IPS-18a (cell line): ENCODE data around the gene OPCML.

Source experiments
- H3K27ac ChIP-seq: one replicate; pipeline ENCODE4 v1.5.1; 2013; ENCODE audit warnings: low read length
- H3K27me3 ChIP-seq: one replicate; pipeline ENCODE4 v1.6.1; 2013; ENCODE audit warnings: mild to moderate bottlenecking, low read length; ENCODE audit not compliant: control insufficient read depth, insufficient read depth
- H3K36me3 ChIP-seq: one replicate; pipeline ENCODE4 v1.6.1; 2013; ENCODE audit warnings: low read depth, low read length; ENCODE audit not compliant: control insufficient read depth
- H3K4me1 ChIP-seq: one replicate; pipeline ENCODE4 v1.6.1; 2013; ENCODE audit warnings: low read depth, low read length; ENCODE audit not compliant: control insufficient read depth
- H3K4me3 ChIP-seq: one replicate; pipeline ENCODE4 v1.5.1; 2013; ENCODE audit warnings: low read length
- H3K9ac ChIP-seq: one replicate; pipeline ENCODE4 v1.6.1; 2013; ENCODE audit warnings: mild to moderate bottlenecking, low read length, moderate library complexity
- H3K9me3 ChIP-seq: one replicate; pipeline ENCODE4 v1.6.1; 2013; ENCODE audit warnings: low read depth, low read length; ENCODE audit not compliant: control insufficient read depth

Gene OPCML

DNA sequence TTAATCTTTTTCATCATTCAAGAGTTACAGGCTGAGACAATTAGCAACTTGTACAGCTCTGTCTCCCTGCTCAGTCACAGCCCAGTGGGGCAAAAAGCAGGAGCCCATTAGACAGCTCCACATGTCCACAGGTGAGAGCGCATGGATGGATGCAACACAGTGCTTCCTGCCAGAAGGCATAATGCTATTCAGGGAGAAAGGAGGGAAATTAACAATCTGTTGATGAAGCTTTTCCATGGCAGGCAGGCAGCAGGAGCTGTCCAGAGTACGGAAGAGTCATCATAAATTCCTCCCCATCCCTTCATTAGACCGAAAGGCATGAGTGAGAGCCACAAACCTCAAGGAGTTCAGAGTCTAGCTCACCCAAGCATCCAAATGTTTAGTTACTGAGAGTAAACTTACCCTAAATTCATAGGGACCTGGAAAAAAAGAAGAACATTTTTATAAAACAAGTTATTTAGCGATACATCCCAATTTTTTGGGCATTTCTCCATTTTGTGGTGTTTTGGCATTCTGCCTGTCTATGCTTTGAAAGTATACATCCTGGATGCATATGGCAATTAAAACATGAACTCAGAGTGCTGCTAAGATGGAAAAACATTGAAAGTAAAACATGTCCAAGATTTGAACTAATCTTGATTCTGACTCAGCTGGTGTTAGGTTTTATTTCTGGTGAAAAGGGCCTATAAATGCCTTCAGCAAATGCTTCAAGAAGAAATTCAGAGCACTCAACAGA, 428.1 kb downstream of the OPCML start:
- Histone ChIP-seq H3K36me3 (no peaks in the 10 kb centered on the region), H3K9me3 (no peaks in the 10 kb centered on the region), H3K27me3 (no peaks in the 10 kb centered on the region), H3K9ac (no peak overlapping the region), H3K4me1 (no peaks in the 10 kb centered on the region), H3K4me3 (no peak overlapping the region), H3K27ac (no peak overlapping the region)

- H3K36me3 ChIP-seq, result no peaks in the 10 kb centered on the region
- no peak overlapping the region for H3K9ac ChIP-seq
- no peak overlapping the region for H3K4me3 ChIP-seq
- no peak overlapping the region for H3K27ac ChIP-seq
- H3K27me3 ChIP-seq, result no peaks in the 10 kb centered on the region
- H3K4me1 ChIP-seq, result peaks cover 11% of the 10 kb centered on the region
- H3K9me3 ChIP-seq, result no peaks in the 10 kb centered on the region
These were observed 435.3 kb downstream of the OPCML start for GRCh38 chr11:133096981-133097380.

DNA sequence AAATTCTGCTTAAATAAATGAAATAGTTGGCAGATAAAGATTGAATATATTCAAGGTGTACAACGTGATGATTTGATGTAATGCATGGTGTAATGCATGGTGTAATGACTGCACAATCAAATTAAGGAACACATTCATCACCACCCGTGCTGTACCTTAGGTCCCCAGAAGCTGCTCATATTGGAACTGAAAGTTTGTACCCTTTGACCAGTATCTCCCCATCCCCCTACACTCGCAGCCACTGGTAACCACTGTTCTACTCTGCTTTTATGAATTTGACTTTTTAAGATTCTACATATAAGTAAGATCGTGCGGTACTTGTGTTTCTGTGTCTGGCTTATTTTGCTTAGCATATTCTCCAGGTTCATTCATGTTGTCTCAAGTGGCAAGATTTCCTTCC, 445.8 kb downstream of the OPCML start:
- Histone ChIP-seq H3K27ac (no peak overlapping the region), H3K27me3 (peaks cover 14% of the 10 kb centered on the region), H3K9me3 (no peaks in the 10 kb centered on the region), H3K9ac (no peak overlapping the region), H3K36me3 (no peaks in the 10 kb centered on the region), H3K4me1 (peaks cover under 1% of the 10 kb centered on the region), H3K4me3 (no peak overlapping the region)

DNA sequence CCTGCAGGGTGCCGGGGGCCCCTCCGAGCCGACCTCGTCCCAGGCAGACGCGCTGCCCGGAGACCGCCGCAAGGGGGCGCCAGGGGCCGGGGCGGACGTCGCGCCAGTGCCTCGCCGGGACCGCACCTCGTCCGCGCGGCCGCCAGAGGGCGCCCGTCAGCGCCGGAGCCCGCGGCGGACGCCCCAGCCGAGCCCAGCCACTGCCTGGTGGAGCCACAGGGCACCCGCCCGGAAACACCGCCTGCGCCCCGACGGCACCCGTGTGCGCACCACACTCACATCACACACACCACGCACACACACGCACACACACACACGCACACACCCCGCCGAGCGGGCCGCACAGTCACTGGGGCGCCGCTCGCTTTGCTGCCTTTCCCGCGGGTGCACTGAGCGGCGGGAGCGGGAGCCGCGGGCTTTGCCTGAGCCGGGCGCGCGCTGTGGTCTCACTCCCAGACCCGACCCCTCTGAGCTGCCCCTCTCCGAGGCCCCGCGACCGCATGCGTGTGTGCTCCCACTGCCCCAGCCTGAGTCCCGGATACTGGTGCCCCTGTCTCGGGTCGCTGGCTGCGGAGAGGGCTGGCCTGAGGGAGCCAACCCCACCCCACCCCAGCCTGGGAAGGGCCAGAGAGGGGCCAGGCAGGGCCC, 449.3 kb downstream of the OPCML start:
- peak overlapping the region; percentile 56 for H3K4me3 ChIP-seq
- peaks cover 11% of the 10 kb centered on the region for H3K4me1 ChIP-seq
- no peaks in the 10 kb centered on the region for H3K9me3 ChIP-seq
- no peak overlapping the region for H3K27ac ChIP-seq
- peaks cover 14% of the 10 kb centered on the region for H3K27me3 ChIP-seq
- H3K36me3 ChIP-seq, result no peaks in the 10 kb centered on the region
- H3K9ac ChIP-seq, result peak overlapping the region; percentile 24

DNA sequence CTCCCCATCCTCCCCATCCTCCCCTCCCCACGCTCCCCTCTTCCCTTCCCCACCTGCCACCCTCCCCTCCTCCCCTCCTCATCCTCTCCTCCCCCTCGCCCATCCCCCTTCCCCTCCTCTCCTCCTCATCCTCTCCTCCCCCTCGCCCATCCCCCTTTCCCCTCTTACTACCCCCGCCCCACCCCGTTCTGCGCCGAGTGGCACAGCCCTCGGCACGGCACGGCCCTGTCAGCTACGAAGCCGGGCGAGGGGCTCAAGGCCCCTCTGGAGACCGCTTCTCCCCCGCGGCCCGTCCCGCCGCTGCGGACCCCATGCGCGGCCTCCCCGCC, 449.9 kb downstream of the OPCML start:
- peaks cover 11% of the 10 kb centered on the region for H3K4me1 ChIP-seq
- H3K27ac ChIP-seq, result no peak overlapping the region
- peak overlapping the region; percentile 29 for H3K4me3 ChIP-seq
- H3K27me3 ChIP-seq, result peaks cover 14% of the 10 kb centered on the region
- H3K9ac ChIP-seq, result no peak overlapping the region
- H3K36me3 ChIP-seq, result no peaks in the 10 kb centered on the region
- no peaks in the 10 kb centered on the region for H3K9me3 ChIP-seq

GRCh38 chr11:133081730-133082452, 450.4 kb downstream of the OPCML start:
- no peak overlapping the region for H3K4me3 ChIP-seq

DNA sequence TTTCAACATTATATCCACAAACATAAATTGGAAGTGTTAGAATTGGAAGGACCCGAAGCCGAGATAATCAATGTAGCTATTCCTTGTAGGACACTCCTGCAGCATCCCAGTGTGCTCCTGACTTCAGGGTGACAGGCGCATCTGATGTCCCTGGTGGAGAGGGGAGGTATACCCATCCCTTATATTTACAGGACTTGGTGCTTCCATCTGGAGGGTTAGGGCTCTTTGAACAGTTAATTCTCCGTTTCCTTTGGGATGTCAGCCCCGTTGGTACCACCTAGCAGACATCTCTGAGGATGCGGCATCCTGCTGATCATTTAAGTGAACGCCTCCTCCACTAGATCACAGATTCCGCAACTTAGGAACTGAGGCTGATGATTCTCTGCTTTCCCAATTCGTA, 451.3 kb downstream of the OPCML start:
- Histone ChIP-seq H3K4me3 (no peak overlapping the region), H3K27me3 (peaks cover 14% of the 10 kb centered on the region), H3K36me3 (no peaks in the 10 kb centered on the region), H3K9ac (no peak overlapping the region), H3K27ac (no peak overlapping the region), H3K9me3 (no peaks in the 10 kb centered on the region), H3K4me1 (peaks cover 11% of the 10 kb centered on the region)

More at GRCh38 chr11:133081730-133082452, 450.4 kb downstream of the OPCML start:
- Histone ChIP-seq H3K9ac (no peak overlapping the region), H3K4me1 (peaks cover 11% of the 10 kb centered on the region), H3K27ac (no peak overlapping the region), H3K9me3 (no peaks in the 10 kb centered on the region), H3K27me3 (peaks cover 14% of the 10 kb centered on the region), H3K36me3 (no peaks in the 10 kb centered on the region)

DNA sequence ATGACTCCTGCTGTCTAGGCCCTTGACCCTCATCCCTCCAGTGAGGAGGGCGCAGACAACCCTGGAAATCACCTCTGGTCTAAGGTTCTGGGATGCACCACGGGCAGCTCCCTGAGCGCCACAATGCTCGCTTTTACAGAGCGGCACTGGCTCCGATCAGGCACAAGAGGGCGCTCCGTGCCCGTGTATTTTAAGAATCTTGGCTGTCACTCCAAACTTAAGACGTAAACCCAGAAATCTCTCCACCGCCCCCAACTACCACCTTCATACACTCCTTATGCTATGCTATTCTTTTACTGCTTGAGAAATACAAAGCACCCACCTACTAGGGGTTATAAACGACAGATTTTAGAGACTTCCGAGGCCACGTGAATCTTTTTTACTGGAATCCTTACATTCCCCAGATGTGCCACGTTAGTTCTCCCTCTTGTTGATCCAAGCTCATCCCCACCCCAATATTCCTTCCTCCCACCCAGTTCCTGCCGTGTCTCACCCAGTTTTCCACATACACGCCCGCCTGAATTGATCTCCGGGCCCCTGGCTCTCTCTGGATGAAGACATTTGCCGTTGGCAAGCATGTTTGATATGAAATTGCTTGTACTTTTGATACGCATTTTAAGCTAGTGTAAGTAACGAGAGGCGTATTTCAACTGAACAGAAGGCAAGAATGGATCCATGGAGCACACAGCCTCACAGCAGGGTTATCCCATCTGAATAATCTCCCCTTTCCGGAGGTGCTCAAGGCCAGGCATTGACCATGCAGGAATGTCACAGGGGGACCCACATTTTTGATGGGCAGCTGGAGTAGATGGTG, 453.5 kb downstream of the OPCML start:
- no peak overlapping the region for H3K4me3 ChIP-seq
- H3K9ac ChIP-seq, result no peak overlapping the region
- H3K27me3 ChIP-seq, result peaks cover 7% of the 10 kb centered on the region

DNA sequence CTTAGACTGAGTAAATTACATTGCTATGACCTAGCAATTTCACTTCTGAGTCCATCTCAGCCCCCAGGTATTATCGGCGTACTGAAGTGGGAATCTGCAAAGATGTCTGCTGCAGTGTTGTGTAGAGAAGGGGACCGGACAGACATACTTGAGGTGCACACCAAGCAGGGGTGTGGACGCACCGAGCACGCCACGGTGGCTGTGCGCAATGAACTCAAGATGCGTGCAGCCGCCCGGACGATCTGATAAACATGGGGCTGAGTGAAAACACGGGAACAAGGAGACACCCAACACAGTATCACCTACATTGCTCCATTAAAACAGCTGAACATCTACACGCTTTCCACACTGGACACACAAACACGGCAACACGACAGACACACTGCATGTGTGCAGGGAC, 454.3 kb downstream of the OPCML start:
- no peaks in the 10 kb centered on the region for H3K27me3 ChIP-seq
- H3K27ac ChIP-seq, result no peak overlapping the region

More for the DNA sequence above, 453.5 kb downstream of the OPCML start:
- H3K4me1 ChIP-seq, result peaks cover 11% of the 10 kb centered on the region
- no peaks in the 10 kb centered on the region for H3K9me3 ChIP-seq
- no peaks in the 10 kb centered on the region for H3K36me3 ChIP-seq
- no peak overlapping the region for H3K27ac ChIP-seq

GRCh38 chr11:133075351-133075750, 456.9 kb downstream of the OPCML start:
- Histone ChIP-seq H3K27ac (no peak overlapping the region), H3K27me3 (no peaks in the 10 kb centered on the region), H3K4me3 (no peak overlapping the region), H3K9me3 (no peaks in the 10 kb centered on the region), H3K9ac (no peak overlapping the region), H3K36me3 (no peaks in the 10 kb centered on the region), H3K4me1 (peaks cover 15% of the 10 kb centered on the region)

More for the DNA sequence above, 454.3 kb downstream of the OPCML start:
- H3K9ac ChIP-seq, result no peak overlapping the region
- no peak overlapping the region for H3K4me3 ChIP-seq
- H3K4me1 ChIP-seq, result peaks cover 11% of the 10 kb centered on the region
- H3K9me3 ChIP-seq, result no peaks in the 10 kb centered on the region
- H3K36me3 ChIP-seq, result no peaks in the 10 kb centered on the region
